Measurements from ENCODE around the gene FOXR1. TPM values are rescaled to one million over a fixed set of nuclear protein-coding genes. Genes with fewer than 3 reads are reported as not detected.
A peak's percentile ranks its signal among the peaks of the same experiment; 100 is the strongest.

Gene FOXR1
- total RNA-seq, 1 donor from 2014 or later: not detected

DNA sequence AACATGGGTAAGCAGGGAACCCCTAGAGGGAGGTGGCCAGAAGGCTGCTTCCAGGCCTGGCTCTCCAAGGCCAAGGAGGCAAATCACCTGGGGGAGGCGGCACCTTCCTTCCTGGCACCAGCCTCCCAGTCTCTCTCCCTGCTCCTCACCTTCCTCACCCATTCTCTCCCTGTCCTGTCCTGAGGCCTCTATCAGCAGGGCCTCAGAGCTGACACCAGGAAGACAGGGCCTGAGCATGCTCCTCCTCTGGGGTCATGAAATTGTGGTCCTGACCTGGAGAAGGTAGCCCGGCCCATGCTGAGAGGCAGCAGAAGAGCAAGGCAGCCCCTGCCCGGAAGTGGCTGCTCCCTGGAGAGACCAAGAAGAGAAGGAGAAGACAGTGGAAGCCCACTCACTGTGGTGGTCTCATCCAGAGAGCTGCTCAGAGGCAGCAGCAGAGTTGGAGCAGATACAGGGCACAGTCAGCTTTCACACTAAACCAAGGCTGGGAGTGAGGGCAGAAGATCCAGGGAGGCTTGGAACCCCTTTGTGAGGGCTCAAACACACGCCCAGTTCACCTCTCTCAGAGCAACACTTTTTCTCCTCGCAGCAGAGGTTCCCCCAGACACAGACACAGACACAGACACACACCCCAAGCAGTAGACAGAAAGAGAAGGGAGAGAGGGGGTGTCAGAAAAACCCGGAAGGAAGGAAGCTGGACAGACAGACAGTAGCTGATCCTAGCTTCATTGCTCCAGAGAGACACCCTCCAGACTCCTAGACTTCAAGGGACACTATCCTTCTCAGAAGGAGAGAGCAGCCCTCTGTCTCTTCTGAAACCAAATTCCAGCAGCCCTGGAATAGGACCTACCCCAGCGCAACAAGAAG lies 47.6 kb upstream of the FOXR1 start:
- peak overlapping the region; percentile 98 for H3K4me3 ChIP-seq
- peaks cover 70% of the 10 kb centered on the region for H3K4me1 Mint-ChIP-seq
- H3K4me3 Mint-ChIP-seq: peak overlapping the region; percentile 94
- H3K36me3 ChIP-seq: no peaks in the 10 kb centered on the region
- no peaks in the 10 kb centered on the region for H3K9me3 Mint-ChIP-seq
- H3K27ac ChIP-seq: no peak overlapping the region
- H4K20me1 ChIP-seq (ENCODE audit: low read depth): peaks cover 59% of the 10 kb centered on the region
- no peaks in the 10 kb centered on the region for H3K9me3 ChIP-seq (ENCODE audit: low read depth)
- H2AFZ ChIP-seq (replicated peaks): no peak overlapping the region
- H3K4me1 ChIP-seq: peaks cover 66% of the 10 kb centered on the region
- H3K27me3 Mint-ChIP-seq (ENCODE audit: insufficient read depth, low read depth): peaks cover 16% of the 10 kb centered on the region
- H3K9ac ChIP-seq: peak overlapping the region; percentile 34
- no peak for TF ChIP-seq EZH2phosphoT487 (IDR thresholded peaks at IDR 0.05)
- TF ChIP-seq CTCF (IDR thresholded peaks at IDR 0.05): no peak
- TF ChIP-seq EZH2 (IDR thresholded peaks at IDR 0.05): no peak
- H3K27me3 ChIP-seq: no peaks in the 10 kb centered on the region
- H3K36me3 Mint-ChIP-seq: no peaks in the 10 kb centered on the region
- DNase-seq (ENCODE audit: low spot score): no peak
- peaks cover 49% of the 10 kb centered on the region for H3F3A ChIP-seq (ENCODE audit: low read depth)
- peak overlapping the region; percentile 99 for H3K4me2 ChIP-seq
- peaks cover 65% of the 10 kb centered on the region for H3K79me2 ChIP-seq (ENCODE audit: low read depth)
- peak overlapping the region; percentile 28 for H3K27ac Mint-ChIP-seq

DNA sequence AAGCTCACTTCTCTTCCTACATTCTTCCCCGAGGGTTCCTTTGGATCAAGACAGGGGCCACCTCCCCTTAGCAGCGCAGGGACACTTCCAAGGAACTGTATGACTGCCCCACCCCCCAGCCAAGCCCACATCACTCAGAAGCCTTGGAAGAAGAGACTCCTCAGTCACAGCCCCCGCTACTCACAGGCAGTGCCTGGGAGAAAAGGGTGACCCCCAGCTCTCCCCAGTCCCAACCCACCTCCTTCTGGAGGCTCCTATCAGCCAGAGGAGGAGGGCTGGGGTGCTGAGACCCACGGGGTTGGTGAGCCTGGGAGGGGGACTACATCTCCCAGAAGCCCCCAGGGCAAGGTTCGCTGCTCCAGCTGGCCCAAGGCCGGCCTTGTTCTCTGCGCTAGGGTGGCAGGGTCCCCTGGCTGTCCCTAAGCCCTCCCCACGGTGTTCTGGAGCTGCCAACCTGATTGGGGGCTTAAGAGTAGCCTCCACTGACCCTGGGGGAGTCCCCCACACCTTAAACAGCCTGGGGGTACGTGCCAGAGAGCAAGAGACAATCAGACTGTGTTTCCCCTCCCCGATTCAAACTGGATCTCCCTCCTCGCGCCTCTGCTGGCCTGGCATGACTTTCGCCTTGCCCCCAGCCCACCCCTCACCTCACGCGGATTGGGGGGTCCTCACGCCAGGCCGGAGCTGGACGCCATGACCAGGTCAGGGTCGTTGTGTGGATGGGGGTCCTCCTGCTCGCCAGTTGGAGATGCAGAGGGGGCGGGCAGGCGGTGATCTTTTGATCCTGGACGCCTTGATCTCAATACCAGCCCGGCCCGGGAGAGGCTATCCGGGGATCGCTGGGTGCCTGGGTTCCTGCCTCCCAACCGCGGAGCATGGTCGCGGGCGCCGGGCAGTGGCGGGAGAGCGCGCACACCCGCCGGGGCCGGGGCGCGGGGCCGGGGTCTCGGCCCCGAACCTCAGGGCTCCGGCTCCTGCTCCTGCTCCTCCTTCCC lies 46.7 kb upstream of the FOXR1 start:
- H3K27ac ChIP-seq: no peak overlapping the region
- TF ChIP-seq CTCF (IDR thresholded peaks at IDR 0.05): no peak
- H3K36me3 ChIP-seq: no peaks in the 10 kb centered on the region
- peak overlapping the region; percentile 28 for H3K27ac Mint-ChIP-seq
- H3K9ac ChIP-seq: peak overlapping the region; percentile 34
- H3K79me2 ChIP-seq (ENCODE audit: low read depth): peaks cover 56% of the 10 kb centered on the region
- peaks cover 61% of the 10 kb centered on the region for H3K4me1 Mint-ChIP-seq
- peak; percentile 81 for DNase-seq (ENCODE audit: low spot score)
- H3K4me2 ChIP-seq: peak overlapping the region; percentile 99
- H3K4me1 ChIP-seq: peaks cover 56% of the 10 kb centered on the region
- H4K20me1 ChIP-seq (ENCODE audit: low read depth): peaks cover 51% of the 10 kb centered on the region
- H3K9me3 Mint-ChIP-seq: no peaks in the 10 kb centered on the region
- H2AFZ ChIP-seq (replicated peaks): no peak overlapping the region
- peaks cover 14% of the 10 kb centered on the region for H3K27me3 Mint-ChIP-seq (ENCODE audit: insufficient read depth, low read depth)
- H3K27me3 ChIP-seq: no peaks in the 10 kb centered on the region
- H3F3A ChIP-seq (ENCODE audit: low read depth): peaks cover 48% of the 10 kb centered on the region
- H3K4me3 Mint-ChIP-seq: peak overlapping the region; percentile 94
- H3K4me3 ChIP-seq: peak overlapping the region; percentile 98
- no peaks in the 10 kb centered on the region for H3K36me3 Mint-ChIP-seq
- H3K9me3 ChIP-seq (ENCODE audit: low read depth): no peaks in the 10 kb centered on the region

DNA sequence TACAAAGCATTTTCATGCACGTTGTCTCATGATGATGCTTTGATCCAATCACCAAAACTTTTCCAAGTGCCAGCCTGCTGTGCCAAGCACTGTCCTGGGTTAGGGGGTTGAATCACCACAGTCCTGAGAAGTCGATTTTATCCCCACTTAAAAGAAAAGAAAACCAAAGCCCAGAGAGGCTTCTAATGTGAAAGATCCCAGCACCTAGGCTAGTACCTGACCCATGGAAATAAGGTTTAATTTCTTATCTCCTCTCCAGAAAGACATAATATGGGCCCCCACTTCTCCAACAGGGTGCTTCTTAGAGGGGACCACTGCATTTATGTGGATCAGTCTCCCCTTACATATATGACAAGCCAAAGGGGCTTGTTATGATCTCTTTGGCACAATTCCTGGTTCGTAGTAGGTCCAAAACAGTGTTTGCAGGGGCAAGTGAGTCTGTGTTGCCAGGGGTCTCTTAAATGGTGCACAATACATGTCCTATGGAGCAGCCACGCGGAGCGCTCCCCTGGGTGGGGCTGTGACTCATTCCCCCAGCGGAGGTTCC lies 43.9 kb upstream of the FOXR1 start:
- peaks cover 21% of the 10 kb centered on the region for H3K27me3 Mint-ChIP-seq (ENCODE audit: insufficient read depth, low read depth)
- no peak overlapping the region for H3K9ac ChIP-seq

More for the DNA sequence above, 43.9 kb upstream of the FOXR1 start:
- no peak for TF ChIP-seq EZH2phosphoT487 (IDR thresholded peaks at IDR 0.05)
- no peak for TF ChIP-seq EZH2 (IDR thresholded peaks at IDR 0.05)
- TF ChIP-seq CTCF (IDR thresholded peaks at IDR 0.05): no peak
- H3K4me2 ChIP-seq: peak overlapping the region; percentile 79
- H3K27me3 ChIP-seq: peaks cover 9% of the 10 kb centered on the region
- DNase-seq (ENCODE audit: low spot score): no peak
- Mint-ChIP-seq H3K36me3 (no peaks in the 10 kb centered on the region), H3K4me1 (peaks cover 51% of the 10 kb centered on the region), H3K9me3 (no peaks in the 10 kb centered on the region), H3K27ac (peak overlapping the region; percentile 91), H3K4me3 (peak overlapping the region; percentile 97)
- no peak overlapping the region for H3K27ac ChIP-seq
- H2AFZ ChIP-seq (replicated peaks): no peak overlapping the region
- H3K36me3 ChIP-seq: no peaks in the 10 kb centered on the region
- peaks cover 29% of the 10 kb centered on the region for H3K79me2 ChIP-seq (ENCODE audit: low read depth)
- peaks cover 34% of the 10 kb centered on the region for H4K20me1 ChIP-seq (ENCODE audit: low read depth)
- peaks cover 27% of the 10 kb centered on the region for H3F3A ChIP-seq (ENCODE audit: low read depth)
- peaks cover 36% of the 10 kb centered on the region for H3K4me1 ChIP-seq
- peak overlapping the region; percentile 73 for H3K4me3 ChIP-seq
- no peaks in the 10 kb centered on the region for H3K9me3 ChIP-seq (ENCODE audit: low read depth)
